ENCODE measurements around the gene NUMA1. TPM values are rescaled to one million over a fixed set of nuclear protein-coding genes. Genes with fewer than 3 reads are reported as not detected.

NUMA1 gene
- total RNA-seq, 1 experiment from 2014 or later: 74.2 TPM

DNA sequence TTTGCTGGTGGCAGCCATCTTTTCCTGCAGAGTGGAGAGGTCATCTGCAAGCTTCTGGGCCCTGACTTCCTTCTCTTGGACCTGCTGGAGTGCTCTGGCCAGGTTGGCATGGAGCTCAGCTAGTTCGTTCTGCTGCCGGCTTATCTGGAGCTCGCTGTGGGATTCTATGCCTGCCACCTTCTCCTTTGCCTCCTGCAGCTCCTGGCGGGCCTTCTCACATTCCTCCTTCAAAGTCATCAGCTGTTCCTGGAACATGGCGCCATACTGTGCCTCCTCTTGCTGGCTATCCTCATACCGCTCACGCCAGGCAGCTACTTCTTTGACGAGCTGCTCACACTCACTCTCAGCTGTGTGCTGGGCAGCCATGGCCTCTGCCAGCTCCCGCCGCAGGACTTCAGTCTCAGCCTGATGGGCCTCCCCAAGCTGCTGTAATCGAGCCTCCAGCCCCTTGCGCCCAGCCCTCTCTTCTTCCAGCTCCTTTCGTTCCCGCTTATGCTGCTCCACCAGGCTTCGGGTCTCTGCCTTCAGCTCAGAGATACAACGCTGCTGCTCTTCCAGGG lies 65.5 kb downstream of the NUMA1 start:
- no peak for DNase-seq (ENCODE audit: low read depth)

- no peak for DNase-seq (ENCODE audit: low read depth)
Measured at GRCh38 chr11:72013765-72014711, 66.3 kb downstream of the NUMA1 start.

DNA sequence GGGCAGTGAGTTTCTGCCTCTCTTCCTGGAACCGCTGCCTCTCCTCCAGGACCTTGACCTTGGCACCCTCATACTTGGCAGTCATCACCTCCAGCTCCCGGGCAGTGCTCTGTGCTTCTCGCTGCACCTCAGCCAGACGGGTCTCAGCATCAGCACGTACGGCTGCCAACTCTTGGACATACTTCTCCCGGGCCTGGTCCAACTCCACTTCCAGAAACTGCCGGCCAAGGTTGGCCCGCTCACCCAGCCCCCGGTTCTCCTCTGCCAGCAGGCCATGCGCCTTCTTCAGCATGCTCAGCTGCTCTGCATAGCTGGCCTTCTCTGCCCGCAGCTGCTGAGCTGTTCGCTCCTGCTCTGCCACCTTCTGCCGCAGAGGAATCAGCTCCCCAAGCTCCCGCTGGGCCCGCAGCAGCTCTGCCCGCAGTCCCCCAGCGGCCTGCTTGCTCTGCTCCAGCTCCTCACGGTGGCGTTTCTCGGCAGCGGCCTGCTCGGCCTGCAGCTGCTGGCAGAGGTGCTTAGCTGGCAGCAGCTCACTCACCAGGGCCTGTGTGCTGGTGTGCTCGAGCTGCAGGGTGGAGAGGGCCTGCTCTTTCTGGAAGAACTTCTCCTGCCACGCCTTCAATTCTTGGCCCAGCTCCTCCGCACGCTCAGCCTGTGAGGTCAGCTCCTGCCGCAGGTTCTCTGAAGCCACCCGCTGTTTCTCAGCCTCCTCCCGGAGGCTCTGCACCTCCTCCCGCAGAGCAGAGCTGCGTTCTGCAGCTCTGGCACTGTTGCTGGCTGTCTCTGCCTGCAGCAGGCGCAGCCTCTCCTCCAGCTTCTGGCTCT lies 67.2 kb downstream of the NUMA1 start:
- DNase-seq (ENCODE audit: low read depth): peak; percentile 37

GRCh38 chr11:72012091-72012630 lies 68.2 kb downstream of the NUMA1 start:
- no peak for DNase-seq (ENCODE audit: low read depth)

DNA sequence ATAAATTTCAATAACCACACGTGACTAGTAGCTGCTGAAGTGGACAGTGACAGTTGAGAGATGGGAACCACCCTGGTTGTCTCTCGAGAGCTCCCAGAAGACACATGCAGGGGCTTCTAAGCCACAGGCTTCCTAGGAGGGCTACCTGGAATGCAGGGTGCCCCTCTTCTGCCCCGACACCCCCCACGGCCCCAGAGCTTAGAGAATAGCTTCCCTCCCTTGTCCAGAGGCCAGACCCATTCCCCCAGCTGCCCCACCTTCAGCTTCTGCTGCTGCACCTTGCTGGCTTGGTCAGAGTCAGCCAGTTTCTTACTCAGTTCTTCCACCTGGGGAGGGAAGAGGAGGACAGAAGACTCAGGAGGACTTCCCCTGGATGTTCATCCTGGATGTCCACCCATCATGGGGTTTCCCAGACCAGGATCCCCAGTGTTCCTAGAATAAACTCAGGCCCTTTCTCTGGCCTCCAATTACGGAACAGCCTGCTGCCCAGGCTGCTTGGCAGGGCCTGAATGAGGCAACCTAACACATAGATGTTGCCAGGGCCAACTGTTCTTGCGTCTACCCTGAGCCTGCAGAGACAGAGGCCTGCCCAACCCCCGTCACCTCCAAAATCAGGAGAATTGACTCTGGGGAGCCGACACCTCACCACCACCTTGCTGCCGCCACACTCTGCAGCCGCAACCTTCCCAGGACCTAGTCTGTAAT lies 69.7 kb downstream of the NUMA1 start:
- no peak for DNase-seq (ENCODE audit: low read depth)

GRCh38 chr11:72009156-72009555 lies 71.2 kb downstream of the NUMA1 start:
- no peak for DNase-seq (ENCODE audit: low read depth)

DNA sequence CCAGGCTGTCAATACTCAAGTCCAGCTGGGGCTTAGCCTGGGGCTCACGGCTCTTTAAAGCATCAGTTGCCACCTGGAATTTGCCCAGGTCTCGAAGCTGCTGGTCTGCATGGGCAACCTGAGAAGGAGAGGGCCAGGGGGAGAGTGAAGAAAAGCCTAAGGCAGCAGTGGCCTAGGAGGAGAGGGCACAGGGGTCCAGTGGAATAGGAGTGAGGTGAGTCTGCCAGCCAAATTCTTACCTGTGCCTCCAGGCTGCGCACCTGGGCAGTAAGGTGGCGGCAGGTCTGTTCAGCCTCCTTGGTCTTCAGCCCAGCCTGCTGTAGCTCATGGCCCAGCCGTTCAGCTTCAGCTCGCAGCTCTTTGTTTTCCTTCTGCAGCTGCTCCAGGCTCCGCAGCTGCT lies 71.6 kb downstream of the NUMA1 start:
- DNase-seq (ENCODE audit: low read depth): no peak

DNA sequence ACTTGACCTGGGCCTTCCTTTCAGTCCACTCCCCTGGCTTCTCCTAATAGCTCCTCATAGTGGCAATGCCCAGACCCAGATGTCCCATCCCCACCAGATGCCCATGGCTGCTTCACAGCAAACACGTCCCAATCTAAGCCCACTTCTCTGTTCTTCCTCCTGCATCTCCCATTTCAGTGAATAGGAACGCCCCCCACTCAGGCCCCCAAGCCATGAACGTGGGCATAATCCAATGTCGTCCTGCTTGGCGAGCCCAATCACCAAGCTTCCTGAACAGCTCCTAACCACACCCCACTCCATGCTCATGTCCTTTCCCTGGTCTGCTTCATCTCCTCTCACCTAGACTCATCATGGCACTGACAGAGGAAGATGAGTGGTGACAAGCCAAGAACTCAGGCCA lies 72.8 kb downstream of the NUMA1 start:
- no peak for DNase-seq (ENCODE audit: low read depth)

DNA sequence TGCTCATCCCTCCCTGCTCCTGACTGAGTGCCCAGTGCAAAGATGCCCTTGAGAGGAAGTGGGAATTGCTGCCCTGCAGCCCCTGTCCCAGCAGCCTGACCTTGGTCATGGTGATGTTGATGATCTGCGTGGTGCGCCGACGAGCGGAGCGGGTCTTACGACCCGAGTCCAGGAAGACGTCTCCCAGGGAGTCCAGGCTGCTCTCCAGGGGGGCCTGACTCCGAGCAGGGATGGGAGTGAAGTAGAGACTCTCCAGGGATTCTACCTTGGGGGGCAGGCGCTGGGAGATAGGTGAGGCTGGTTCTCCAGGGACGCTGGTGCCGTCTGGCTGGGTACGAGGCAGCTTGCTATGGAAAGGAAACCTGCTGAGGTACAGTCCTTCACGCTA lies 73.3 kb downstream of the NUMA1 start:
- DNase-seq (ENCODE audit: low read depth): no peak

DNA sequence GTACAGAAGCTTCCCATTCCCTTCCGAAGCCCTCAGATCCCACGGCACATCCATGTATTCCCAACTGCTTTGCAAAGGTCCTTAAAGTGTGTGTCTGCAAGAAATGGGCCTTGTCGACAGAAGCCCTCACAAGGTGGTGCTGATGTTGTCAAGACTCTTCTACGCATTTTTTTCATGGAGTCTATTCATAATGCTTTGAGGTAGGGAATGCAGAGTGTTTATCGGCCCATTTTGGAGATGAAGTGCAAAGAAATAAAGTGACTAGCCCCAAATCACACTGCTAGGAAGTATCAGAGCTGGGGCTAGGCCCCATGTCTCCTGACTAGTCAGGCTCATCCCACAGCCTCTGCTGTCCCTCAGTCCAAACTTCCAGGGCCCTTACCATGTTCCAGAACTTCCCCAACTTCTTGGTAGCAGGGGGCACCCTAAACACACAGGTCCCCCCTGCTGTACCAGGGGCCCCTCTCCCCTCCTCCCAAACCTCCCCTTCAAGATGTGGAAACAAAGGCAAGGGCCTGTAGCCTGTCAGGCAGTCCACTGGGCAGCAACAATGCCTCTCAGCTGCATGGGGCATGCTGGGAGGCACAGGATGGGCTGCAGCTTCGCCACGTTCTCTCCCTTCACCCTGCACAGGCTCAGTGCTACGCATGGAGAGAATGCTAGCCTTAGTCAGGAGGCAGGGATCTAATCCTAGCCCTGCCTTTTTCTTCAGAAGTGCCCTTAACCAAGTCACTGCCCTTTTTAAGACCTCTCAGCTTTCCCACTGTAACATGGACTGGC lies 73.8 kb downstream of the NUMA1 start:
- DNase-seq (ENCODE audit: low read depth): no peak

GRCh38 chr11:72005347-72006260 lies 74.7 kb downstream of the NUMA1 start:
- no peak for DNase-seq (ENCODE audit: low read depth)

DNA sequence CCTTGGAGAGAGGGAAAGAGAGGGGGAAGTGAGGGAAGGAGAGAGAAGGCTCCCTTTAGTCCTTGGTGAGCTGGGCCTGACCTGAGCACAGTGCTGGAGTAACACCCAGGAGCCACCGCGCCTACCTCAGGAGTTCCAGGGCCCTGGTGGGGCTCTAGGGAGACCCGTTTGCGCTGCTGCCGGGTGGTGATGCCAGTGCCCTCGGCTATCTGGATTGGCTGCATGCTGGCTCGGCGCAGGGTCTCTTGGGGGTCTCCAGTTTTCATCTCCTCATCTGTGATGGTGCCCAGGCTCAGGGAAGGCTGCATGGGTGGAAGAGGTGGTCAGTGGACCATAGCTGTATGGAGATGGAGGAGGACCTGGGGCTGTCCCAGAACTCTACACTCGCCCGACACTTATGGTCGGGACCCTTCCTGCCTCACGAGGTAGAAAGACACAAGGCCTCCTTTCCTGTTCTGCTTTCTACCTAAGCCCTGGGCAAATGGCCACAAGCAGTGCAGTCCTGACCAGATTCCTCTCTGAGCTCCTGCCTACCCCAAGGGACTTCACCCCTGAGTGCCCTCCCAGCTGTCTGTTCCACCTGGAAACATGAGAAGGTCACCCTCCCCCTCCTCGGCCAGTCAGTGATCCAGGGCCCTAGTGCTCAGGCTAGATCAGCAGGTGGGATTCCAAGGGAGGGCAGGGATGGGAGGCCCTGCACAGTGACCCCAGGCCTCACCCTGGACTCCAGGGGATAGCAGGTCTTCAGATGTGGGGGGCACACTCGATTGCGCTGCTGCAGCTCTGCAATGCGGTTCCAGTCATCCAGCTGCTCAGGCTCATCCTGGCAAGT lies 75.6 kb downstream of the NUMA1 start:
- DNase-seq (ENCODE audit: low read depth): no peak

DNA sequence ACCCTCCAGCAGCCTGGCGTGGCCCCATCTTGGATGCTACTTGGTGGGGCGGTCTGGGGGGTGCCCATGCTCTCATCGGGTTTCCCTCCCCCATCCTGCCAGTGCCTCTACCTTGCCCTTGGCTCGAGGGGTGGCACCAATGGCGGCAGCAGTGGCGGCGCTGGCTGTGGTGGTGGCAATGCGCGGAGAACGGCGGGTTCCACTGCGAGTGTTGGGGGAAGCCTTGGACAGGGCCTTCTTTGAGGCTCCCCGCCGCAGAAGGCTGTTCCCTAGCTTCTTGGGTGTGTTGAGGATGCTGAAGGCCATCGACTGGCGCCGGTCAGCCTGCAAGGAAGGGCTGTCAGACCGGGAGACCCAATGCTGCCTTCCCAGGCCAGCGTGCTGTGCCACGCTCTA lies 76.6 kb downstream of the NUMA1 start:
- DNase-seq (ENCODE audit: low read depth): no peak

DNA sequence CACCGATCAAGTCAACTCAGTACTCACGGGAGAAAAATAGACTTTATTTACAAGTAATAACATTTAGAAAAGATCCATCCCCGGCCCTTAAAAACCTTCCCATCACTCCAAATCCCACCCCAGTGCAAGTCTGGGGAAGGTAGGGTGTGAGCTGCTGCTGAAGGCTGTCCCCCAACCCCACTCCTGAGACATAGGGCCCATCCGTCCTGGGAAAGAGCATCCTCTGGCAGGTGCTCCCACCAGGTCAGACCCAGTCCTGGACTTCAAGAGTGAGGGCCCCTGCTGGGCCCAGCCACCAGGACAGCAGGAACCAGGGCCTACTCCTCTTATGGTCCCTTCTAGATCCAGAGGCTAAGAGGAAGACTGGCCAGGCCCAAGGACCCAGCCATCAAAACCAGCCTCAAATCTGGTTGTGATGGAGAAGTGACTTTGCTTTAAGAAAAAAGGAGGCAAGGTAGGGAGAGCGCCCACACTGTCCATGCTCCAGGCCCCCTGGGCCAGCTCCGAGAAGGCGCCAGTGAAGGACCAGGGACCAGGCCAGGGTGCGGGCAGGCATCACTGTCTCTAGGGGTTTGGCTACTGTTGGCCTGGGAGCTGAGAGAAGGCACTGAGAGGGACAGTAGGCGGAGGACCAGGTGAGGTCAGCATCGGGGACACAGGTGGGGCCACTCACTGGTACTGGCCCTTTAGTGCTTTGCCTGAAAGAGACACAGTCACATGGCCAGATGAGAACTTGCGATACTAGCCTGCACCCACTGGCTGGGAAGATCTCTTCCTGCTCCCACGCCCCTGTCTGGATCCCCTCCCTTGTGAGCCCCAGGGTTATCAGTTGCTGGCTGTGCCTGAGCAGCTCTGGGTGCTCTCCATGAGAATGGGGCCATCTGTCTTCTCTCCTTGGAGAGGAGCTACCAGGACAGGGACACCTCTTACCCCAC lies 77.2 kb downstream of the NUMA1 start:
- DNase-seq (ENCODE audit: low read depth): no peak

DNA sequence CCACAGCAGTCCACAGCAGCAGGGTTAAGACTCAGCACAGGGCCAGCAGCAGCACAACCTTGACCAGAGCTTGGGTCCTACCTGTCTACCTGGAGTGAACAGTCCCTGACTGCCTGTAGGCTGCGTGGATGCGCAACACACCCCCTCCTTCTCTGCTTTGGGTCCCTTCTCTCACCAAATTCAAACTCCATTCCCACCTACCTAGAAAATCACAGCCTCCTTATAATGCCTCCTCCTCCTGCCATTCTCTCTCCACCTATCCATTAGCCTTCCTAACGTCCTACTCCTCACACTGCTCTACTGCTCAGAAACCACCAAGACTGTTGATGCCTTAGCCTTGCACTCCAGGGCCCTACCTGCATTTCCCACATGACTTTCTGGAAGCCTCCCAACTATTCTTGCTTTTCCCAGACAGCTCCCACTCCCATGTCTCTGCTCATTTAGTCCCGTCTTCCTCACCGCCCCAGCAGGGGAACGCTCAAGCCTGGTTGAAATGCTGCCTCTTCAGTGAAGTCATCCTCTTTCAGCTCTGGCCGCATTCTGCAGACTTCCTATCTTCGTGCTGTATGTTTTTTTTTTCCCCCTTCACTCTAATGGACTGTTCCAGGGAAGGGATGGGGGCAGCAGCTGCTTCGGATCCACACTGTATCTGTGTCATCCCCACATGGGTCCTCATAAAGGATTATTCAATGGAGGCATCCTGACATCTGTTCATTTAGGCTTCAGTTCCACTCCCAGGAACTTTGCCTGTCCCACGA lies 78.3 kb downstream of the NUMA1 start:
- DNase-seq (ENCODE audit: low read depth): no peak

- no peak for DNase-seq (ENCODE audit: low read depth)
Measured at GRCh38 chr11:72001285-72001684, 79.1 kb downstream of the NUMA1 start.

Measured in Daoy (cell line).